PFSK-1 (cell line): Measurements from ENCODE around the gene CLEC2D.

Source experiments
- POLR2AphosphoS5 ChIP-seq: IDR thresholded peaks from 2 replicates; pipeline ENCODE4 v1.6.1; 2012; ENCODE audit warnings: low read depth, mild to moderate bottlenecking, control low read depth, low read length, moderate library complexity
- SIN3A ChIP-seq: IDR thresholded peaks from 2 replicates; pipeline ENCODE4 v1.6.1; 2012; ENCODE audit warnings: mild to moderate bottlenecking, low read length, moderate library complexity, borderline replicate concordance; ENCODE audit not compliant: insufficient read depth
- TAF1 ChIP-seq: IDR thresholded peaks from 2 replicates; pipeline ENCODE4 v1.6.1; 2012; ENCODE audit warnings: low read length, control low read depth, borderline replicate concordance; ENCODE audit not compliant: insufficient read depth
- TF ChIP-seq, protein P1 (sequence below), 2 experiments: IDR thresholded peaks; 2 replicates each; pipeline versions ENCODE4 v1.6.1 to v1.8.0; 2011 to 2012; ENCODE audit warnings: low read depth in 2 of 2, low read length in 2 of 2, control low read depth in 1 of 2, inconsistent platforms in 1 of 2, mild to moderate bottlenecking in 1 of 2, moderate library complexity in 1 of 2; ENCODE audit not compliant: insufficient read depth in 1 of 2

DNA sequence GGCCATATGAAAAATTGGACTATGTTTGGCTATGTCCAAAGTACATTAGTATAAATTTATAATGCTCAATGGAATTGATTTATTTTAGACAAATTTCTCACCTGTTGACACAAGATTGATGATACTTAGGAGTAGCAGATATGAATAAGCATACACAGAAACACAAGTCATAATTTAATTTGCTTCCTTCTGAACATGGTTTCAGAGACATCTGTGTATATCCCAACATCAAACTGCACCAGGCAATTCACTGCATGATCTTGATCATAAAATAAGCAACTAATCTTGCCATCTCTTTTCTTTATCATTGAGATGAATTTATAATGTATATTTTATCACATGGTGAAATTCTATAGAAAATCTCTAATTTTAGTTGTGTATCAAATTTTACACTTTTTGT, 59.6 kb downstream of the CLEC2D start:
- TF ChIP-seq POLR2AphosphoS5, result no peak
- TF ChIP-seq, protein P1, sequence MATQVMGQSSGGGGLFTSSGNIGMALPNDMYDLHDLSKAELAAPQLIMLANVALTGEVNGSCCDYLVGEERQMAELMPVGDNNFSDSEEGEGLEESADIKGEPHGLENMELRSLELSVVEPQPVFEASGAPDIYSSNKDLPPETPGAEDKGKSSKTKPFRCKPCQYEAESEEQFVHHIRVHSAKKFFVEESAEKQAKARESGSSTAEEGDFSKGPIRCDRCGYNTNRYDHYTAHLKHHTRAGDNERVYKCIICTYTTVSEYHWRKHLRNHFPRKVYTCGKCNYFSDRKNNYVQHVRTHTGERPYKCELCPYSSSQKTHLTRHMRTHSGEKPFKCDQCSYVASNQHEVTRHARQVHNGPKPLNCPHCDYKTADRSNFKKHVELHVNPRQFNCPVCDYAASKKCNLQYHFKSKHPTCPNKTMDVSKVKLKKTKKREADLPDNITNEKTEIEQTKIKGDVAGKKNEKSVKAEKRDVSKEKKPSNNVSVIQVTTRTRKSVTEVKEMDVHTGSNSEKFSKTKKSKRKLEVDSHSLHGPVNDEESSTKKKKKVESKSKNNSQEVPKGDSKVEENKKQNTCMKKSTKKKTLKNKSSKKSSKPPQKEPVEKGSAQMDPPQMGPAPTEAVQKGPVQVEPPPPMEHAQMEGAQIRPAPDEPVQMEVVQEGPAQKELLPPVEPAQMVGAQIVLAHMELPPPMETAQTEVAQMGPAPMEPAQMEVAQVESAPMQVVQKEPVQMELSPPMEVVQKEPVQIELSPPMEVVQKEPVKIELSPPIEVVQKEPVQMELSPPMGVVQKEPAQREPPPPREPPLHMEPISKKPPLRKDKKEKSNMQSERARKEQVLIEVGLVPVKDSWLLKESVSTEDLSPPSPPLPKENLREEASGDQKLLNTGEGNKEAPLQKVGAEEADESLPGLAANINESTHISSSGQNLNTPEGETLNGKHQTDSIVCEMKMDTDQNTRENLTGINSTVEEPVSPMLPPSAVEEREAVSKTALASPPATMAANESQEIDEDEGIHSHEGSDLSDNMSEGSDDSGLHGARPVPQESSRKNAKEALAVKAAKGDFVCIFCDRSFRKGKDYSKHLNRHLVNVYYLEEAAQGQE (IDR thresholded peaks at IDR 0.05; ENCODE audit: insufficient read depth in 1 of 2, low read depth in 2 of 2, low read length in 2 of 2), result no peak
- no peak for TF ChIP-seq TAF1
- TF ChIP-seq SIN3A, result no peak
